H1 (cell line): Measurements from ENCODE around the gene POMT2. TPM values are rescaled to one million over a fixed set of nuclear protein-coding genes. Genes with fewer than 3 reads are reported as not detected.
A peak's percentile ranks its signal among the peaks of the same experiment; 100 is the strongest.

ENCODE experiments used
- CTCF ChIA-PET: fragments of 300-600 bp; sonication (Branson Sonifier 250); formaldehyde crosslinking; loops from one replicate; lab custom pipeline; 2021; ENCODE audit not compliant: partially characterized antibody; lab: Charles Lee
- POLR2A ChIA-PET: fragments of 300-600 bp; sonication (Branson Sonifier 250); formaldehyde crosslinking; loops from one replicate; lab custom pipeline; 2021; ENCODE audit warnings: inconsistent platforms; ENCODE audit not compliant: partially characterized antibody; lab: Charles Lee
- DNase-seq, 2 experiments: peaks; one replicate each; pipeline versions ENCODE4 v3.0.0 to v3.0.0-alpha.2; 2010 to 2022; ENCODE audit warnings: low spot score in 2 of 2, low read depth in 1 of 2, mixed read lengths in 1 of 2
- FAIRE-seq: peaks from 2 replicates; lab custom pipeline; 2011; peaks lifted over from hg19 to GRCh38; lab: Jason Lieb, UNC
- H2AFZ ChIP-seq: 2 replicates; pipeline ENCODE4 v1.8.1; 2012; ENCODE audit warnings: low read length, inconsistent platforms
- H2AK5ac ChIP-seq: 2 replicates; pipeline ENCODE4 v1.6.1; 2013; ENCODE audit warnings: low read depth, low read length
- H2BK120ac ChIP-seq: replicated peaks from 2 replicates; pipeline ENCODE3; 2013; ENCODE audit warnings: low read depth, low read length, inconsistent platforms
- H2BK12ac ChIP-seq: 2 replicates; pipeline ENCODE4 v1.6.1; 2013; ENCODE audit warnings: low read depth, low read length
- H2BK15ac ChIP-seq: 2 replicates; pipeline ENCODE4 v1.6.1; 2013; ENCODE audit warnings: low read length
- H2BK20ac ChIP-seq: 2 replicates; pipeline ENCODE4 v1.6.1; 2013; ENCODE audit warnings: low read length
- H2BK5ac ChIP-seq: 2 replicates; pipeline ENCODE4 v1.6.1; 2013; ENCODE audit warnings: low read depth, low read length
- H3K14ac ChIP-seq: 2 replicates; pipeline ENCODE4 v1.6.1; 2013; ENCODE audit warnings: inconsistent platforms; ENCODE audit not compliant: insufficient read length
- H3K18ac ChIP-seq: 2 replicates; pipeline ENCODE4 v1.6.1; 2013; ENCODE audit warnings: low read length; ENCODE audit errors: extremely low read depth
- H3K23ac ChIP-seq: 2 replicates; pipeline ENCODE4 v1.6.1; 2013; ENCODE audit warnings: inconsistent platforms; ENCODE audit not compliant: insufficient read length
- H3K23me2 ChIP-seq: 2 replicates; pipeline ENCODE4 v1.6.1; 2013; ENCODE audit warnings: low read depth, low read length
- H3K27ac ChIP-seq: 2 replicates; pipeline ENCODE4 v1.6.1; 2011; ENCODE audit warnings: low read depth, low read length, inconsistent platforms
- H3K27me3 ChIP-seq, 4 experiments: replicated peaks in 1 of 4; 1 replicate in 1 of 4; 2 replicates in 3 of 4; pipeline versions ENCODE4 v1.6.1 to v1.8.1; 2011 to 2013; ENCODE audit warnings: low read length in 3 of 4, mild to moderate bottlenecking in 3 of 4, inconsistent platforms in 2 of 4, mixed read lengths in 2 of 4, moderate library complexity in 1 of 4; ENCODE audit not compliant: control insufficient read depth in 3 of 4, insufficient read depth in 3 of 4; ENCODE audit errors: extremely low read depth in 1 of 4
- H3K36me3 ChIP-seq, 4 experiments: 2 replicates each; pipeline versions ENCODE4 v1.6.1 to v1.8.1; 2011 to 2013; ENCODE audit warnings: mild to moderate bottlenecking in 4 of 4, low read length in 3 of 4, moderate library complexity in 2 of 4, control low read depth in 1 of 4, inconsistent platforms in 1 of 4; ENCODE audit not compliant: insufficient read depth in 4 of 4, control insufficient read depth in 2 of 4
- H3K4ac ChIP-seq: replicated peaks from 2 replicates; pipeline ENCODE3; 2013; ENCODE audit warnings: low read length, low read depth, mixed read lengths, inconsistent platforms; ENCODE audit not compliant: insufficient read length
- H3K4me1 ChIP-seq, 4 experiments: replicated peaks in 1 of 4; 1 replicate in 1 of 4; 2 replicates in 3 of 4; pipeline versions ENCODE4 v1.6.1 to v1.8.1; 2011 to 2013; ENCODE audit warnings: low read length in 3 of 4, inconsistent platforms in 2 of 4, mixed read lengths in 1 of 4; ENCODE audit not compliant: insufficient read depth in 4 of 4, control insufficient read depth in 3 of 4
- H3K4me2 ChIP-seq, 2 experiments: 2 replicates each; pipeline versions ENCODE4 v1.6.1 to v1.8.1; 2011 to 2013; ENCODE audit warnings: low read depth in 2 of 2, low read length in 2 of 2, control low read depth in 1 of 2, inconsistent platforms in 1 of 2, mild to moderate bottlenecking in 1 of 2; ENCODE audit not compliant: insufficient read depth in 1 of 2
- H3K4me3 ChIP-seq, 4 experiments: fragments of 200-600, 300-600 bp in 1 of 4; sonication (generic), shearing (Covaris generic), sonication (Bioruptor Twin) in 1 of 4; 2 replicates each; pipeline versions ENCODE4 v1.5.1 to v1.8.1; 2011 to 2016; ENCODE audit warnings: low read length in 4 of 4, low read depth in 3 of 4, control low read depth in 2 of 4, inconsistent platforms in 2 of 4, mild to moderate bottlenecking in 2 of 4, mixed read lengths in 1 of 4, moderate library complexity in 1 of 4; ENCODE audit not compliant: insufficient read depth in 2 of 4; ENCODE audit errors: extremely low read depth in 1 of 4
- H3K56ac ChIP-seq: replicated peaks from 2 replicates; pipeline ENCODE3; 2013; ENCODE audit warnings: low read depth, mild to moderate bottlenecking, mixed read lengths, low read length, inconsistent platforms; ENCODE audit not compliant: insufficient read length
- H3K79me1 ChIP-seq: 2 replicates; pipeline ENCODE4 v1.6.1; 2013; ENCODE audit warnings: low read depth, low read length, control low read depth
- H3K79me2 ChIP-seq, 2 experiments: 2 replicates each; pipeline versions ENCODE4 v1.6.1 to v1.8.1; 2012 to 2013; ENCODE audit warnings: low read length in 2 of 2, mild to moderate bottlenecking in 2 of 2, inconsistent platforms in 1 of 2; ENCODE audit not compliant: insufficient read depth in 2 of 2, control insufficient read depth in 1 of 2
- H3K9ac ChIP-seq, 4 experiments: replicated peaks in 1 of 4; 1 replicate in 1 of 4; 2 replicates in 3 of 4; pipeline versions ENCODE4 v1.6.1 to v1.8.1; 2011 to 2013; ENCODE audit warnings: low read depth in 3 of 4, low read length in 3 of 4, control low read depth in 2 of 4, mild to moderate bottlenecking in 2 of 4, moderate library complexity in 2 of 4, inconsistent platforms in 1 of 4; ENCODE audit errors: extremely low read depth in 1 of 4
- H3K9me3 ChIP-seq, 2 experiments: 2 replicates each; pipeline versions ENCODE4 v1.6.1 to v1.8.1; 2012 to 2013; ENCODE audit warnings: mild to moderate bottlenecking in 2 of 2, moderate library complexity in 2 of 2, control low read depth in 1 of 2, inconsistent platforms in 1 of 2, low read depth in 1 of 2, low read length in 1 of 2, mixed read lengths in 1 of 2; ENCODE audit not compliant: insufficient read depth in 2 of 2
- H4K20me1 ChIP-seq, 2 experiments: replicated peaks in 1 of 2; 2 replicates each; pipeline versions ENCODE3 to v1.8.1; 2011 to 2013; ENCODE audit warnings: inconsistent platforms in 2 of 2, low read length in 2 of 2, mild to moderate bottlenecking in 1 of 2; ENCODE audit not compliant: insufficient read depth in 2 of 2, control insufficient read depth in 1 of 2
- H4K5ac ChIP-seq: 2 replicates; pipeline ENCODE4 v1.6.1; 2013; ENCODE audit warnings: low read length, low read depth, mixed read lengths, inconsistent platforms; ENCODE audit not compliant: insufficient read length
- H4K8ac ChIP-seq: 2 replicates; pipeline ENCODE4 v1.8.0; 2013; ENCODE audit warnings: mild to moderate bottlenecking, moderate library complexity, low read length, inconsistent platforms; ENCODE audit not compliant: insufficient read depth; ENCODE audit errors: extremely low read depth
- H4K91ac ChIP-seq: replicated peaks from 2 replicates; pipeline ENCODE3; 2013; ENCODE audit warnings: low read length, mixed read lengths, inconsistent platforms; ENCODE audit not compliant: insufficient read length
- ASH2L ChIP-seq: fragments of 200-600, 300-600 bp; sonication (generic); IDR thresholded peaks from one replicate; pipeline ENCODE4 v1.7.1; 2017; ENCODE audit warnings: low read length
- BCL11A ChIP-seq, 2 experiments: IDR thresholded peaks; one replicate each; pipeline ENCODE4 v1.6.1; 2011; ENCODE audit warnings: low read depth in 2 of 2, low read length in 2 of 2, mild to moderate bottlenecking in 2 of 2
- CBX5 ChIP-seq: fragments of 300-800, 300-1000 bp; sonication (generic); IDR thresholded peaks from 2 replicates; pipeline ENCODE4 v1.7.1; 2016; ENCODE audit warnings: antibody characterized with exemption, low read length, low read depth
- CEBPB ChIP-seq: IDR thresholded peaks from 2 replicates; pipeline ENCODE4 v1.6.1; 2012; ENCODE audit warnings: low read depth, low read length
- EGR1 ChIP-seq: IDR thresholded peaks from 2 replicates; pipeline ENCODE4 v1.6.1; 2011; ENCODE audit warnings: low read depth, low read length, borderline replicate concordance
- RAD21 ChIP-seq, 2 experiments: IDR thresholded peaks in 1 of 2; conservative IDR thresholded peaks in 1 of 2; 2 replicates each; pipeline ENCODE4 v1.6.1; 2011; ENCODE audit warnings: low read depth in 2 of 2, low read length in 2 of 2, improper control_type of control experiment in 1 of 2, inconsistent platforms in 1 of 2, mild to moderate bottlenecking in 1 of 2, moderate library complexity in 1 of 2
- SIN3A ChIP-seq, 2 experiments: IDR thresholded peaks in 1 of 2; conservative IDR thresholded peaks in 1 of 2; 2 replicates each; pipeline ENCODE4 v1.6.1; 2011 to 2012; ENCODE audit warnings: low read length in 2 of 2, improper control_type of control experiment in 1 of 2, low read depth in 1 of 2, mild to moderate bottlenecking in 1 of 2
- WGBS, 2 experiments: shearing (Covaris generic) in 1 of 2; methylation state at CpG; one replicate each; pipeline versions ENCODE4 v1.1.6 to v1.1.7; 2013 to 2015; ENCODE audit warnings: low lambda C conversion rate in 2 of 2, mixed read lengths in 2 of 2, inconsistent platforms in 1 of 2, low coverage in 1 of 2, missing lambda C conversion rate in 1 of 2; ENCODE audit not compliant: insufficient replicate concordance in 2 of 2, insufficient coverage in 1 of 2, insufficient read length in 1 of 2; ENCODE audit errors: extremely low coverage in 1 of 2, missing lambda C conversion rate in 1 of 2; 5-methylcytosine and 5-hydroxymethylcytosine counted together
- polyA plus RNA-seq, 7 experiments: library from polyadenylated mRNA; depleted of rRNA in 3 of 7; stranded (reverse) in 5 of 7; unstranded in 2 of 7; fragments of >200 nt in 5 of 7; fragments of 200-250 nt in 2 of 7; gene quantifications; 1 replicate in 5 of 7; 2 replicates in 1 of 7; 4 replicates in 1 of 7; pipeline versions ENCODE4 v1.2.1 to v1.2.3, GENCODE V29; 2011 to 2013; ENCODE audit warnings: missing spikeins in 2 of 7, mixed read lengths in 2 of 7
- total RNA-seq: library from RNA; stranded (reverse); fragmentation: NEBNext Ultra II Directional; extraction: Animal tissue kit (Norgen Biotek cat#: 25700); gene quantifications from 2 replicates; pipeline ENCODE4 v1.2.1, GENCODE V29; 2021

POMT2 gene
- total and polyA plus RNA-seq, 2 of the 8 experiments (the other 6 are each of a cell fraction or from before 2014, with no cell fraction given) = 20.8 to 44.9 TPM

GRCh38 chr14:77311217-77311616 lies 9.5 kb downstream of the POMT2 start:
- no peak overlapping the region for H3K9ac ChIP-seq
- TF ChIP-seq EGR1 = no peak
- no peak for TF ChIP-seq RAD21 (IDR thresholded peaks at IDR 0.05 in 1 of 2, conservative IDR thresholded peaks at IDR 0.05 in 1 of 2; ENCODE audit: low read depth in 2 of 2, low read length in 2 of 2)
- TF ChIP-seq BCL11A (IDR thresholded peaks at IDR 0.05; ENCODE audit: low read depth in 2 of 2, low read length in 2 of 2) = no peak
- no peak for TF ChIP-seq ASH2L
- TF ChIP-seq CEBPB = peak; percentile 18; the same call in 1 of the 2 replicates
- TF ChIP-seq CBX5 = no peak
- no peak for TF ChIP-seq SIN3A (conservative IDR thresholded peaks at IDR 0.05 in 1 of 2, IDR thresholded peaks at IDR 0.05 in 1 of 2; ENCODE audit: low read depth in 1 of 2, low read length in 2 of 2)
- 93% methylated on average over 2 of the region's 2 CpGs; no CpG with 5 or more reads in 1 of the 2 experiments for WGBS, 2 experiments

More at GRCh38 chr14:77311217-77311616, 9.5 kb downstream of the POMT2 start:
- Histone ChIP-seq H3K27ac (no peak overlapping the region), H4K20me1 (no peaks in the 10 kb centered on the region), H3K79me2 (peaks cover 0 to 24% of the 10 kb centered on the region in 2 experiments; a peak in 1 of 4 replicates), H2BK12ac (no peak overlapping the region), H3K4ac (no peak overlapping the region), H2AFZ (no peak overlapping the region), H4K5ac (no peak overlapping the region), H3K27me3 (no peaks in the 10 kb centered on the region), H3K4me2 (no peak overlapping the region), H3K14ac (no peak overlapping the region), H3K79me1 (peaks cover 7% of the 10 kb centered on the region), H3K56ac (no peak overlapping the region), H3K9me3 (no peaks in the 10 kb centered on the region), H2BK15ac (no peak overlapping the region), H3K23ac (no peak overlapping the region), H3K36me3 (no peaks in the 10 kb centered on the region), H3K4me1 (peaks cover 11 to 25% (median 17%) of the 10 kb centered on the region in 4 experiments; a peak in 6 of 7 replicates), H2AK5ac (no peak overlapping the region), H3K4me3 (no peak overlapping the region), H4K91ac (no peak overlapping the region), H3K23me2 (no peaks in the 10 kb centered on the region), H4K8ac (no peak overlapping the region), H2BK20ac (no peak overlapping the region), H2BK120ac (no peak overlapping the region), H3K18ac (no peak overlapping the region), H2BK5ac (no peak overlapping the region)
- ChIA-PET CTCF (interaction anchor here (1.4 to 8.6 kb wide), 2 partner anchors 14 to 168 kb away, joined by 4 to 353 read pairs; no protein-coding TSS in a partner anchor), POLR2A (no interaction called here)
- DNase-seq = no peak
- no peak for FAIRE-seq
